ENCODE results near the gene WT1.

Gene WT1

GRCh38 chr11:32438346-32438865, 3.1 kb upstream of the WT1 start:
- no peak for DNase-seq (ENCODE audit: low spot score)

GRCh38 chr11:32437495-32438345, 2.4 kb upstream of the WT1 start:
- DNase-seq (ENCODE audit: low spot score): no peak

GRCh38 chr11:32436751-32437494, 1.6 kb upstream of the WT1 start:
- DNase-seq (ENCODE audit: low spot score): no peak

GRCh38 chr11:32435942-32436750, 807 bp upstream of the WT1 start:
- DNase-seq (ENCODE audit: low spot score): no peak

GRCh38 chr11:32435152-32435480, 223 bp downstream of the WT1 start:
- DNase-seq (ENCODE audit: low spot score): peak; percentile 65

GRCh38 chr11:32434356-32435151, 785 bp downstream of the WT1 start:
- no peak for DNase-seq (ENCODE audit: low spot score)

- DNase-seq (ENCODE audit: low spot score): no peak
Observed at GRCh38 chr11:32433914-32434355, 1.4 kb downstream of the WT1 start.

- DNase-seq (ENCODE audit: low spot score): no peak
Observed at GRCh38 chr11:32433101-32433913, 2.0 kb downstream of the WT1 start.

- no peak for DNase-seq (ENCODE audit: low spot score)
Observed at GRCh38 chr11:32432565-32432964, 2.8 kb downstream of the WT1 start.

GRCh38 chr11:32430568-32431381, 4.6 kb downstream of the WT1 start:
- no peak for DNase-seq (ENCODE audit: low spot score)

GRCh38 chr11:32429477-32429876, 5.9 kb downstream of the WT1 start:
- no peak for DNase-seq (ENCODE audit: low spot score)

- no peak for DNase-seq (ENCODE audit: low spot score)
Observed at GRCh38 chr11:32428665-32429303, 6.6 kb downstream of the WT1 start.

GRCh38 chr11:32427935-32428664, 7.2 kb downstream of the WT1 start:
- DNase-seq (ENCODE audit: low spot score): no peak

- no peak for DNase-seq (ENCODE audit: low spot score)
Observed at GRCh38 chr11:32427616-32427934, 7.8 kb downstream of the WT1 start.

- no peak for DNase-seq (ENCODE audit: low spot score)
Observed at GRCh38 chr11:32426819-32427615, 8.3 kb downstream of the WT1 start.

GRCh38 chr11:32426192-32426591, 9.1 kb downstream of the WT1 start:
- DNase-seq (ENCODE audit: low spot score): no peak

- DNase-seq (ENCODE audit: low spot score): no peak
Observed at GRCh38 chr11:32425761-32426160, 9.6 kb downstream of the WT1 start.

- no peak for DNase-seq (ENCODE audit: low spot score)
Observed at GRCh38 chr11:32422545-32422944, 12.8 kb downstream of the WT1 start.
